B cell (primary cell): ENCODE measurements around the gene CEP128. TPM values are rescaled to one million over a fixed set of nuclear protein-coding genes. Genes with fewer than 3 reads are reported as not detected.

Experiments
- ATAC-seq: fragments of 200-7000 bp; cut with Tn5 transposase; one replicate; pipeline ENCODE4 v1.10.0; 2021; ENCODE audit warnings: low read depth, mild to moderate bottlenecking, moderate number of reproducible peaks, moderate library complexity
- CTCF ChIA-PET: fragments of 350-600 bp; sonication (Branson Sonifier 250); formaldehyde crosslinking; loops from one replicate; lab custom pipeline; 2021; ENCODE audit warnings: antibody characterized with exemption, inconsistent platforms; lab: Charles Lee
- POLR2A ChIA-PET: fragments of 350-600 bp; sonication (Branson Sonifier 250); formaldehyde crosslinking; loops from one replicate; lab custom pipeline; 2021; ENCODE audit warnings: antibody characterized with exemption; lab: Charles Lee
- DNase-seq: peaks from one replicate; pipeline ENCODE4 v3.0.0; 2013
- H2AFZ ChIP-seq: 2 replicates; pipeline ENCODE4 v1.6.1; 2012; ENCODE audit warnings: mild to moderate bottlenecking, low read depth, low read length; ENCODE audit not compliant: insufficient read depth, poor library complexity, severe bottlenecking
- H3K27ac ChIP-seq, 2 donors: 1 replicate in 1 of 2; 2 replicates in 1 of 2; pipeline ENCODE4 v1.5.1; 2012 to 2013; ENCODE audit warnings: low read length in 2 of 2, mild to moderate bottlenecking in 2 of 2, moderate library complexity in 1 of 2
- H3K27me3 ChIP-seq, 4 experiments: fragments of 200-600 bp in 1 of 4; sonication (generic) in 1 of 4; replicated peaks in 1 of 4; 1 replicate in 2 of 4; 2 replicates in 2 of 4; pipeline versions ENCODE4 v1.6.1 to v1.7.0; 2013 to 2016; ENCODE audit warnings: low read length in 3 of 4, mild to moderate bottlenecking in 2 of 4, mixed read lengths in 1 of 4, moderate library complexity in 1 of 4; ENCODE audit not compliant: insufficient read depth in 4 of 4, control insufficient read depth in 3 of 4; ENCODE audit errors: control extremely low read depth in 1 of 4
- H3K36me3 ChIP-seq, 2 experiments: replicated peaks in 1 of 2; 1 replicate in 1 of 2; 2 replicates in 1 of 2; pipeline versions ENCODE4 v1.6.1 to v1.7.1; 2013; ENCODE audit warnings: low read length in 1 of 2; ENCODE audit not compliant: insufficient read depth in 2 of 2, control insufficient read depth in 1 of 2; ENCODE audit errors: control extremely low read depth in 1 of 2, extremely low read depth in 1 of 2
- H3K4me1 ChIP-seq, 2 donors: fragments of 200-600 bp in 1 of 2; sonication (generic) in 1 of 2; 1 replicate in 1 of 2; 2 replicates in 1 of 2; pipeline versions ENCODE4 v1.5.1 to v1.6.1; 2013 to 2017; ENCODE audit warnings: low read length in 2 of 2; ENCODE audit not compliant: control insufficient read depth in 2 of 2, insufficient read depth in 2 of 2
- H3K4me2 ChIP-seq: replicated peaks from 2 replicates; pipeline ENCODE3; 2012; ENCODE audit warnings: mild to moderate bottlenecking, low read depth, low read length; ENCODE audit not compliant: poor library complexity, severe bottlenecking
- H3K4me3 ChIP-seq, 5 experiments: fragments of 200-600 bp in 1 of 5; sonication (generic) in 1 of 5; 1 replicate in 3 of 5; 2 replicates in 2 of 5; pipeline versions ENCODE4 v1.5.1 to v1.7.0; 2011 to 2016; ENCODE audit warnings: low read length in 4 of 5, mild to moderate bottlenecking in 4 of 5, low read depth in 2 of 5, control low read depth in 1 of 5, moderate library complexity in 1 of 5; ENCODE audit not compliant: insufficient read depth in 1 of 5; ENCODE audit errors: control extremely low read depth in 1 of 5, extremely low read depth in 1 of 5
- H3K79me2 ChIP-seq: fragments of 200-600 bp; sonication (generic); one replicate; pipeline ENCODE4 v1.6.0; 2016; ENCODE audit warnings: low read length; ENCODE audit not compliant: control insufficient read depth, insufficient read depth
- H3K9ac ChIP-seq: fragments of 200-600 bp; sonication (generic); 2 replicates; pipeline ENCODE4 v1.6.1; 2017; ENCODE audit warnings: mild to moderate bottlenecking, low read length, moderate library complexity
- H3K9me3 ChIP-seq, 3 donors: one replicate each; pipeline versions ENCODE4 v1.6.1 to v1.7.1; 2013; ENCODE audit warnings: low read length in 2 of 3; ENCODE audit not compliant: control insufficient read depth in 2 of 3, insufficient read depth in 1 of 3; ENCODE audit errors: control extremely low read depth in 1 of 3
- H4K20me1 ChIP-seq: 2 replicates; pipeline ENCODE4 v1.6.0; 2012; ENCODE audit warnings: mild to moderate bottlenecking, low read length; ENCODE audit not compliant: insufficient read depth, control insufficient read depth, poor library complexity, severe bottlenecking
- H3K27ac Mint-ChIP-seq: one replicate; pipeline ENCODE4 v1.8.0; 2021; ENCODE audit warnings: mixed read lengths
- H3K27me3 Mint-ChIP-seq: one replicate; pipeline ENCODE4 v1.8.0; 2021; ENCODE audit warnings: mixed read lengths
- H3K4me1 Mint-ChIP-seq: one replicate; pipeline ENCODE4 v1.8.0; 2021; ENCODE audit warnings: mixed read lengths
- H3K4me3 Mint-ChIP-seq: one replicate; pipeline ENCODE4 v1.8.0; 2021; ENCODE audit warnings: mixed read lengths
- H3K9me3 Mint-ChIP-seq: one replicate; pipeline ENCODE4 v1.8.0; 2022; ENCODE audit warnings: mixed read lengths; ENCODE audit not compliant: insufficient read depth
- EZH2 ChIP-seq: IDR thresholded peaks from 2 replicates; pipeline ENCODE4 v1.6.1; 2012; ENCODE audit warnings: borderline replicate concordance, low read depth, mild to moderate bottlenecking, moderate library complexity, low read length; ENCODE audit not compliant: insufficient read depth, poor library complexity, severe bottlenecking
- WGBS: methylation state at CpG from one replicate; pipeline ENCODE4 v1.1.5; 2013; ENCODE audit warnings: missing lambda C conversion rate; ENCODE audit not compliant: insufficient coverage; 5-methylcytosine and 5-hydroxymethylcytosine counted together
- intact Hi-C: fragments of 100-400 bp; cut with micrococcal nuclease; formaldehyde crosslinking; loops from one replicate; pipeline ENCODE4 v1.10.0; 2022
- polyA plus RNA-seq: library from polyadenylated mRNA; depleted of rRNA; stranded (reverse); fragments of >200 nt; gene quantifications from 2 replicates; pipeline ENCODE4 v1.2.3, GENCODE V29; 2012
- total RNA-seq, 2 donors: library from RNA; stranded (reverse); fragments of 120-200 nt in 1 of 2; gene quantifications; 1 replicate in 1 of 2; 2 replicates in 1 of 2; pipeline versions ENCODE4 v1.2.3 to v1.2.4, GENCODE V29; 2013 to 2022
- TF ChIP-seq, protein P1 (sequence below): fragments of 200-600 bp; IDR thresholded peaks from one replicate; pipeline ENCODE4 v1.8.0; 2022; ENCODE audit warnings: antibody characterized with exemption, mild to moderate bottlenecking

Gene CEP128
- total and polyA plus RNA-seq, 2 donors (not counting 1 experiment from before 2014, with no cell fraction given): 1.1 to 31.6 TPM

DNA sequence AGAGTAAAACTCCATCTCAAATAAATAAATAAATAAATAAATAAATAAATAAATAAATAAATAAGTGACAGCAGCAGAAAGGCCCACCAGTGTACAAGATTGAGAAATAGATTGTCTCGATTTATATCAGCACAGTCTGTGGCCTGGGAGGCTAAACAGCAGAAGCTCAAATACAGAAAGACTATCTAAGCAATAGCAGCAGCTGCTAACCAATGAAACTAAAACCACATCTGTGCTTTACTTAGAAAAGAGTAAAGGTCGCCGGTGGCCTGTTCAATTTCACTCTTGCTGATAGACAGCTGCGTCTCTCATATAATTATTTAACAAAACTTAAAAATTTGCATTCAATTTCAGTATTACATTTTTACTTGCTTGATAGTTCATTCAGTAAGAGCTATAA lies 325.7 kb downstream of the CEP128 start:
- Histone ChIP-seq H3K36me3 (no peaks in the 10 kb centered on the region), H3K4me1 (no peaks in the 10 kb centered on the region), H3K9me3 (peaks cover 0 to 4% (median 0%) of the 10 kb centered on the region in 3 donors), H3K27ac (no peak overlapping the region), H3K4me3 (no peak overlapping the region), H3K9ac (no peak overlapping the region), H4K20me1 (no peaks in the 10 kb centered on the region), H3K79me2 (no peaks in the 10 kb centered on the region), H2AFZ (no peak overlapping the region), H3K4me2 (no peak overlapping the region), H3K27me3 (no peaks in the 10 kb centered on the region)
- ATAC-seq: no peak
- intact Hi-C loops: no loop called here
- POLR2A ChIA-PET: no interaction called here
- Mint-ChIP-seq H3K4me1 (no peaks in the 10 kb centered on the region), H3K9me3 (no peaks in the 10 kb centered on the region), H3K27me3 (no peaks in the 10 kb centered on the region), H3K4me3 (no peak overlapping the region), H3K27ac (no peak overlapping the region)
- 80% methylated on average over 1 of the region's 4 CpGs for WGBS
- DNase-seq: no peak
- CTCF ChIA-PET: no interaction called here
- no peak for TF ChIP-seq EZH2
- TF ChIP-seq, protein P1, sequence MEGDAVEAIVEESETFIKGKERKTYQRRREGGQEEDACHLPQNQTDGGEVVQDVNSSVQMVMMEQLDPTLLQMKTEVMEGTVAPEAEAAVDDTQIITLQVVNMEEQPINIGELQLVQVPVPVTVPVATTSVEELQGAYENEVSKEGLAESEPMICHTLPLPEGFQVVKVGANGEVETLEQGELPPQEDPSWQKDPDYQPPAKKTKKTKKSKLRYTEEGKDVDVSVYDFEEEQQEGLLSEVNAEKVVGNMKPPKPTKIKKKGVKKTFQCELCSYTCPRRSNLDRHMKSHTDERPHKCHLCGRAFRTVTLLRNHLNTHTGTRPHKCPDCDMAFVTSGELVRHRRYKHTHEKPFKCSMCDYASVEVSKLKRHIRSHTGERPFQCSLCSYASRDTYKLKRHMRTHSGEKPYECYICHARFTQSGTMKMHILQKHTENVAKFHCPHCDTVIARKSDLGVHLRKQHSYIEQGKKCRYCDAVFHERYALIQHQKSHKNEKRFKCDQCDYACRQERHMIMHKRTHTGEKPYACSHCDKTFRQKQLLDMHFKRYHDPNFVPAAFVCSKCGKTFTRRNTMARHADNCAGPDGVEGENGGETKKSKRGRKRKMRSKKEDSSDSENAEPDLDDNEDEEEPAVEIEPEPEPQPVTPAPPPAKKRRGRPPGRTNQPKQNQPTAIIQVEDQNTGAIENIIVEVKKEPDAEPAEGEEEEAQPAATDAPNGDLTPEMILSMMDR: no peak

- ATAC-seq: no peak
- intact Hi-C loops: no loop called here
- no peaks in the 10 kb centered on the region for H3K79me2 ChIP-seq
- POLR2A ChIA-PET: no interaction called here
- no peak overlapping the region for H3K4me2 ChIP-seq
- no peak overlapping the region for H3K4me3 Mint-ChIP-seq
- H3K27me3 ChIP-seq: no peaks in the 10 kb centered on the region
- no peaks in the 10 kb centered on the region for H3K36me3 ChIP-seq
- H3K9me3 Mint-ChIP-seq: no peaks in the 10 kb centered on the region
- H3K4me1 Mint-ChIP-seq: no peaks in the 10 kb centered on the region
- DNase-seq: no peak
- CTCF ChIA-PET: no interaction called here
- H3K4me1 ChIP-seq: no peaks in the 10 kb centered on the region
- H4K20me1 ChIP-seq: no peaks in the 10 kb centered on the region
- H3K27ac ChIP-seq: no peak overlapping the region
- TF ChIP-seq, protein P1: no peak
- TF ChIP-seq EZH2: no peak
- H3K9ac ChIP-seq: no peak overlapping the region
- no peak overlapping the region for H3K27ac Mint-ChIP-seq
- no peaks in the 10 kb centered on the region for H3K9me3 ChIP-seq
- no peak overlapping the region for H2AFZ ChIP-seq
- no peak overlapping the region for H3K4me3 ChIP-seq
- H3K27me3 Mint-ChIP-seq: no peaks in the 10 kb centered on the region
These were observed 332.5 kb downstream of the CEP128 start for GRCh38 chr14:80609055-80609454.
